Left lung (tissue), 10 donors: ENCODE measurements around the gene BOLA3. TPM values are rescaled to one million over a fixed set of nuclear protein-coding genes. Genes with fewer than 3 reads are reported as not detected.

Experiments used
- ATAC-seq: fragments of 200-7000 bp; cut with Tn5 transposase; one replicate; pipeline ENCODE4 v1.9.1; 2020; ENCODE audit warnings: moderate library complexity
- DNase-seq, 4 donors: peaks; one replicate each; pipeline ENCODE4 v3.0.0-alpha.2; 2013 to 2020
- H3K27ac ChIP-seq, 2 donors: fragments of 200-600 bp; sonication (generic) in 1 of 2; one replicate each; pipeline versions ENCODE4 v1.5.0 to v1.8.0; 2020 to 2021
- H3K27me3 ChIP-seq, 2 donors: fragments of 200-600 bp; sonication (generic) in 1 of 2; one replicate each; pipeline versions ENCODE4 v1.5.0 to v1.8.0; 2020 to 2021
- H3K36me3 ChIP-seq, 2 donors: fragments of 200-600 bp; sonication (generic) in 1 of 2; one replicate each; pipeline versions ENCODE4 v1.5.0 to v1.8.0; 2020 to 2021
- H3K4me1 ChIP-seq, 2 donors: fragments of 200-600 bp; one replicate each; pipeline ENCODE4 v1.8.0; 2021
- H3K4me3 ChIP-seq, 2 donors: fragments of 200-600 bp; sonication (generic) in 1 of 2; one replicate each; pipeline versions ENCODE4 v1.5.0 to v1.8.0; 2020 to 2021; ENCODE audit warnings: mild to moderate bottlenecking in 1 of 2
- H3K9me3 ChIP-seq, 2 donors: fragments of 200-600 bp; sonication (generic) in 1 of 2; one replicate each; pipeline versions ENCODE4 v1.5.0 to v1.8.0; 2020 to 2021
- CTCF ChIP-seq, 2 donors: fragments of 200-600 bp; sonication (generic) in 1 of 2; IDR thresholded peaks; one replicate each; pipeline versions ENCODE4 v1.5.0 to v1.8.0; 2021; ENCODE audit warnings: antibody characterized with exemption in 2 of 2
- intact Hi-C, 2 donors: fragments of 100-400 bp; cut with DNase I; formaldehyde crosslinking; loops; one replicate each; pipeline versions ENCODE4 v1.11.2 to v1.14.2; 2022
- polyA plus RNA-seq, 6 donors: library from polyadenylated mRNA; unstranded; fragments of 120-200 nt; gene quantifications; one replicate each; pipeline ENCODE4 v1.2.1, GENCODE V29; 2013; ENCODE audit not compliant: insufficient read length in 6 of 6
- total RNA-seq, 2 donors: library from RNA; stranded (reverse); fragmentation: NEBNext Ultra II Directional; extraction: Animal tissue kit (Norgen Biotek cat#: 25700); gene quantifications; one replicate each; pipeline ENCODE4 v1.2.1, GENCODE V29; 2021
- donor health status: DM: no; HTN: yes; CAD: no.
- donor health status: DM: no; HTN: no; CAD: no.

BOLA3 gene
- total and polyA plus RNA-seq, 8 donors: 16.5 to 39.6 (median 21.9) TPM

- no peaks in the 10 kb centered on the region for H3K27me3 ChIP-seq
- DNase-seq (no peak), ATAC-seq (no peak)
- no peak overlapping the region for H3K4me3 ChIP-seq
- peaks cover 6 to 55% of the 10 kb centered on the region in 2 donors for H3K4me1 ChIP-seq
- H3K9me3 ChIP-seq: no peaks in the 10 kb centered on the region
- intact Hi-C loops: no loop called here
- H3K36me3 ChIP-seq: peaks cover 0 to 26% of the 10 kb centered on the region in 2 donors
- TF ChIP-seq CTCF (IDR thresholded peaks at IDR 0.05): no peak
- H3K27ac ChIP-seq: no peak overlapping the region
Measured at GRCh38 chr2:74174909-74175308, 27.2 kb upstream of the BOLA3 start.

- DNase-seq: no peak
- intact Hi-C loops: no loop called here
- Histone ChIP-seq H3K27me3 (no peaks in the 10 kb centered on the region), H3K27ac (no peak overlapping the region), H3K4me1 (peaks cover 0 to 9% of the 10 kb centered on the region in 2 donors), H3K4me3 (no peak overlapping the region), H3K9me3 (no peaks in the 10 kb centered on the region), H3K36me3 (peaks cover 3 to 88% of the 10 kb centered on the region in 2 donors)
- no peak for ATAC-seq
- TF ChIP-seq CTCF (IDR thresholded peaks at IDR 0.05): no peak
Measured at GRCh38 chr2:74168739-74169138, 21.0 kb upstream of the BOLA3 start.

- ATAC-seq (no peak), DNase-seq (no peak)
- Histone ChIP-seq H3K27ac (no peak overlapping the region), H3K36me3 (peaks cover 3 to 100% of the 10 kb centered on the region in 2 donors), H3K27me3 (no peaks in the 10 kb centered on the region), H3K4me1 (no peaks in the 10 kb centered on the region), H3K9me3 (no peaks in the 10 kb centered on the region), H3K4me3 (no peak overlapping the region)
- TF ChIP-seq CTCF (IDR thresholded peaks at IDR 0.05): no peak
- intact Hi-C loops: no loop called here
Measured at GRCh38 chr2:74164761-74165160, 17.0 kb upstream of the BOLA3 start.

- intact Hi-C loops: no loop called here
- Histone ChIP-seq H3K9me3 (no peaks in the 10 kb centered on the region), H3K4me1 (no peaks in the 10 kb centered on the region), H3K27me3 (no peaks in the 10 kb centered on the region), H3K4me3 (no peak overlapping the region), H3K36me3 (peaks cover 3 to 100% of the 10 kb centered on the region in 2 donors), H3K27ac (no peak overlapping the region)
- ATAC-seq (no peak), DNase-seq (no peak)
- no peak for TF ChIP-seq CTCF (IDR thresholded peaks at IDR 0.05)
Measured at GRCh38 chr2:74162951-74163350, 15.2 kb upstream of the BOLA3 start.

GRCh38 chr2:74155830-74156229 lies 8.1 kb upstream of the BOLA3 start:
- Histone ChIP-seq H3K9me3 (no peaks in the 10 kb centered on the region), H3K27ac (no peak overlapping the region), H3K36me3 (peaks cover 0 to 96% of the 10 kb centered on the region in 2 donors), H3K27me3 (no peaks in the 10 kb centered on the region), H3K4me1 (no peaks in the 10 kb centered on the region), H3K4me3 (no peak overlapping the region)
- ATAC-seq (no peak), DNase-seq (no peak)
- TF ChIP-seq CTCF (IDR thresholded peaks at IDR 0.05): no peak
- intact Hi-C loops: no loop called here
